Activated CD8-positive, alpha-beta T cell treated with anti-CD3 and anti-CD28 coated beads for 36 hours (primary cell): ENCODE data around the gene PLAAT5. TPM values are rescaled to one million over a fixed set of nuclear protein-coding genes. Genes with fewer than 3 reads are reported as not detected.
A peak's percentile ranks its signal among the peaks of the same experiment; 100 is the strongest.
"Not testable (repeated sequence)": the region's sequence is repeated elsewhere in the genome, so short reads cannot be mapped to it uniquely, and the experiment has no call there.

Experiments
- ATAC-seq: fragments of 200-7000 bp; cut with Tn5 transposase; one replicate; pipeline ENCODE4 v1.10.0; 2021; ENCODE audit warnings: mild to moderate bottlenecking, moderate library complexity
- CTCF ChIA-PET: fragments of 350-600 bp; sonication (Branson Sonifier 250); formaldehyde crosslinking; loops from one replicate; lab custom pipeline; 2021; ENCODE audit warnings: antibody characterized with exemption; lab: Charles Lee
- POLR2A ChIA-PET: fragments of 350-600 bp; sonication (Branson Sonifier 250); formaldehyde crosslinking; loops from one replicate; lab custom pipeline; 2021; ENCODE audit warnings: antibody characterized with exemption; lab: Charles Lee
- DNase-seq: peaks from one replicate; pipeline ENCODE4 v3.0.0-alpha.2; 2020
- H3K27ac Mint-ChIP-seq: one replicate; pipeline ENCODE4 v1.8.0; 2021; ENCODE audit warnings: mild to moderate bottlenecking, mixed read lengths
- H3K27me3 Mint-ChIP-seq: one replicate; pipeline ENCODE4 v1.8.0; 2021; ENCODE audit warnings: mixed read lengths
- H3K36me3 Mint-ChIP-seq: one replicate; pipeline ENCODE4 v1.8.0; 2021; ENCODE audit warnings: low read depth, mixed read lengths
- H3K4me1 Mint-ChIP-seq: one replicate; pipeline ENCODE4 v1.8.0; 2021; ENCODE audit warnings: low read depth, mixed read lengths
- H3K4me3 Mint-ChIP-seq: one replicate; pipeline ENCODE4 v1.8.0; 2021; ENCODE audit warnings: mild to moderate bottlenecking, moderate library complexity, mixed read lengths
- H3K9me3 Mint-ChIP-seq: one replicate; pipeline ENCODE4 v1.8.0; 2021; ENCODE audit warnings: mixed read lengths
- intact Hi-C: fragments of 100-400 bp; cut with micrococcal nuclease; formaldehyde crosslinking; loops from one replicate; pipeline ENCODE4 v1.10.0; 2022
- total RNA-seq, 2 experiments: library from RNA; stranded (reverse); gene quantifications; one replicate each; pipeline ENCODE4 v1.2.3, GENCODE V29; 2021
- TF ChIP-seq, protein P1 (sequence below): fragments of 200-600 bp; IDR thresholded peaks from one replicate; pipeline ENCODE4 v1.8.0; 2022; ENCODE audit warnings: antibody characterized with exemption, mild to moderate bottlenecking

The PLAAT5 gene
- total RNA-seq, 2 experiments from 2014 or later = 0.16 to 0.29 TPM

DNA sequence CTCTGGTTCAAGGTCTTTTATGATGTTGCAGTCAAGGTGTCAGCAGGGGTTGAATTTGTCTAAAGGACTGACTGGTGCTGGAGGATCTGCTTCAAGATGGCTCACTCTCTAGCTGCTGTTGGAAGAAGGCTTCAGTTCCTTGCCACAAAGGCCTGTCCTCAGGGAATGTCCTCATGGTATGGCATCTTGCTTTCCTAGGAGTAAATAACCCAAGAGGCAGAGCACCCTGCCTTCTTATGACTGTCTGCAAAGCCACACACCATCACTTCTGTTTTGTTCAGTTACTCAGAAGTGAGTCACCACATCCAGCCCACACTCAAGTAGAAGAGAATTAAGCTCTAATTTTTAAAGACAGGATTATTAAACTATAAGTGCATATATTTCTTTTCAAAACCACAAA lies 45.2 kb downstream of the PLAAT5 start:
- ATAC-seq = no peak
- ChIA-PET CTCF (no interaction called here), POLR2A (no interaction called here)
- H3K9me3 Mint-ChIP-seq = peaks cover 4% of the 10 kb centered on the region
- TF ChIP-seq, protein P1, sequence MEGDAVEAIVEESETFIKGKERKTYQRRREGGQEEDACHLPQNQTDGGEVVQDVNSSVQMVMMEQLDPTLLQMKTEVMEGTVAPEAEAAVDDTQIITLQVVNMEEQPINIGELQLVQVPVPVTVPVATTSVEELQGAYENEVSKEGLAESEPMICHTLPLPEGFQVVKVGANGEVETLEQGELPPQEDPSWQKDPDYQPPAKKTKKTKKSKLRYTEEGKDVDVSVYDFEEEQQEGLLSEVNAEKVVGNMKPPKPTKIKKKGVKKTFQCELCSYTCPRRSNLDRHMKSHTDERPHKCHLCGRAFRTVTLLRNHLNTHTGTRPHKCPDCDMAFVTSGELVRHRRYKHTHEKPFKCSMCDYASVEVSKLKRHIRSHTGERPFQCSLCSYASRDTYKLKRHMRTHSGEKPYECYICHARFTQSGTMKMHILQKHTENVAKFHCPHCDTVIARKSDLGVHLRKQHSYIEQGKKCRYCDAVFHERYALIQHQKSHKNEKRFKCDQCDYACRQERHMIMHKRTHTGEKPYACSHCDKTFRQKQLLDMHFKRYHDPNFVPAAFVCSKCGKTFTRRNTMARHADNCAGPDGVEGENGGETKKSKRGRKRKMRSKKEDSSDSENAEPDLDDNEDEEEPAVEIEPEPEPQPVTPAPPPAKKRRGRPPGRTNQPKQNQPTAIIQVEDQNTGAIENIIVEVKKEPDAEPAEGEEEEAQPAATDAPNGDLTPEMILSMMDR = no peak
- H3K36me3 Mint-ChIP-seq = no peaks in the 10 kb centered on the region
- H3K4me3 Mint-ChIP-seq = no peak overlapping the region
- H3K27ac Mint-ChIP-seq = no peak overlapping the region
- intact Hi-C loops = no loop called here
- peaks cover 1% of the 10 kb centered on the region for H3K27me3 Mint-ChIP-seq
- H3K4me1 Mint-ChIP-seq = peaks cover 15% of the 10 kb centered on the region
- DNase-seq = peak; percentile 9

GRCh38 chr11:63445118-63445517 lies 45.8 kb downstream of the PLAAT5 start:
- H3K4me1 Mint-ChIP-seq = peaks cover 15% of the 10 kb centered on the region
- ATAC-seq (no peak), DNase-seq (no peak)
- POLR2A ChIA-PET = no interaction called here
- TF ChIP-seq, protein P1 = no peak
- no peaks in the 10 kb centered on the region for H3K36me3 Mint-ChIP-seq
- H3K4me3 Mint-ChIP-seq = no peak overlapping the region
- peaks cover 1% of the 10 kb centered on the region for H3K27me3 Mint-ChIP-seq
- H3K27ac Mint-ChIP-seq = no peak overlapping the region
- CTCF ChIA-PET = no interaction called here
- intact Hi-C loops = no loop called here
- H3K9me3 Mint-ChIP-seq = peaks cover 4% of the 10 kb centered on the region

- ChIA-PET CTCF (interaction anchor here (0.9 to 1.3 kb wide), 2 partner anchors 30 to 35 kb away, joined by 3 to 4 read pairs; no protein-coding TSS in a partner anchor), POLR2A (no interaction called here)
- Mint-ChIP-seq H3K4me3 (no peak overlapping the region), H3K9me3 (peaks cover 4% of the 10 kb centered on the region), H3K4me1 (peaks cover 15% of the 10 kb centered on the region), H3K27ac (no peak overlapping the region), H3K36me3 (no peaks in the 10 kb centered on the region), H3K27me3 (peaks cover 1% of the 10 kb centered on the region)
- intact Hi-C loops = no loop called here
- no peak for DNase-seq
- TF ChIP-seq, protein P1 = no peak
- no peak for ATAC-seq
Measured at GRCh38 chr11:63444160-63444559, 46.8 kb downstream of the PLAAT5 start.

- H3K27ac Mint-ChIP-seq = no peak overlapping the region
- peaks cover 15% of the 10 kb centered on the region for H3K4me1 Mint-ChIP-seq
- intact Hi-C loops = no loop called here
- H3K27me3 Mint-ChIP-seq = peaks cover 1% of the 10 kb centered on the region
- TF ChIP-seq, protein P1 = no peak
- no peaks in the 10 kb centered on the region for H3K36me3 Mint-ChIP-seq
- ChIA-PET CTCF (interaction anchor here (0.9 to 1.3 kb wide), 2 partner anchors 30 to 35 kb away, joined by 3 to 4 read pairs; no protein-coding TSS in a partner anchor), POLR2A (no interaction called here)
- peak; percentile 5 for DNase-seq
- peaks cover 4% of the 10 kb centered on the region for H3K9me3 Mint-ChIP-seq
- peak; percentile 74 for ATAC-seq
- no peak overlapping the region for H3K4me3 Mint-ChIP-seq
Measured at GRCh38 chr11:63443714-63444113, 47.3 kb downstream of the PLAAT5 start.

DNA sequence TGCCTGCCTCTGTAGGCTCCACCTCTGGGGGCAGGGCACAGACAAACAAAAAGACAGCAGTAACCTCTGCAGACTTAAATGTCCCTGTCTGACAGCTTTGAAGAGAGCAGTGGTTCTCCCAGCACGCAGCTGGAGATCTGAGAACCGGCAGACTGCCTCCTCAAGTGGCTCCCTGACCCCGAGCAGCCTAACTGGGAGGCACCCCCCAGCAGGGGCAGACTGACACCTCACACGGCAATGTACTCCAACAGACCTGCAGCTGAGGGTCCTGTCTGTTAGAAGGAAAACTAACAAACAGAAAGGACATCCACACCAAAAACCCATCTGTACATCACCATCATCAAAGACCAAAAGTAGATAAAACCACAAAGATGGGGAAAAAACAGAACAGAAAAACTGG lies 55.1 kb downstream of the PLAAT5 start:
- H3K27ac Mint-ChIP-seq, POLR2A ChIA-PET, intact Hi-C loops, ATAC-seq, H3K36me3 Mint-ChIP-seq, CTCF ChIA-PET, H3K4me1 Mint-ChIP-seq, H3K9me3 Mint-ChIP-seq, H3K4me3 Mint-ChIP-seq, DNase-seq: not testable (repeated sequence)
- H3K27me3 Mint-ChIP-seq = peaks cover 28% of the 10 kb centered on the region

DNA sequence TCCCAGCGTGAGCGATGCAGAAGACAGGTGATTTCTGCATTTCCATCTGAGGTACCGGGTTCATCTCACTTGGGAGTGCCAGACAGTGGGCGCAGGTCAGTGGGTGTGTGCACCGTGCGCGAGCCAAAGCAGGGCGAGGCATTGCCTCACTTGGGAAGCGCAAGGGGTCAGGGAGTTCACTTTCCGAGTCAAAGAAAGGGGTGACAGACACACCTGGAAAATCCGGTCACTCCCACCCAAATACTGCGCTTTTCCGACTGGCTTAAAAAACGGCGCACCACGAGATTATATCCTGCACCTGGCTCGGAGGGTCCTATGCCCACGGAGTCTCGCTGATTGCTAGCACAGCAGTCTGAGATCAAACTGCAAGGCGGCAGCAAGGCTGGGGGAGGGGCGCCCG lies 55.6 kb downstream of the PLAAT5 start:
- H3K27ac Mint-ChIP-seq, H3K36me3 Mint-ChIP-seq, intact Hi-C loops, ATAC-seq, DNase-seq, H3K9me3 Mint-ChIP-seq, CTCF ChIA-PET, H3K4me1 Mint-ChIP-seq, POLR2A ChIA-PET, H3K4me3 Mint-ChIP-seq: not testable (repeated sequence)
- peaks cover 28% of the 10 kb centered on the region for H3K27me3 Mint-ChIP-seq

DNA sequence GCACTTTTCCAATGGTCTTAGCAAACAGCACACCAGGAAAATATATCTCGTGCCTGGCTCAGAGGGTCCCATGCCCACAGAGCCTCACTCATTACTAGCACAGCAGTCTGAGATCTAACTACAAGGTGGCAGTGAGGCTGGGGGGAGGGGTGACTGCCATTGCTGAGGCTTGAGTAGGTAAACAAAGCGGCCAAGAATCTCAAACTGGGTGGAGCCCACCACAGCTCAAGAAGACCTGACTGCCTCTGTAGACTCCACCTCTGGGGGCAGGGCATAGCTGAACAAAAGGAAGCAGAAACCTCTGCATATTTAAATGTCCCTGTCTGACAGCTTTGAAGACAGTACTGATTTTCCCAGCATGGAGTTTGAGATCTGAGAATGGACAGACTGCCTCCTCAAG lies 60.2 kb downstream of the PLAAT5 start:
- intact Hi-C loops, H3K4me3 Mint-ChIP-seq, CTCF ChIA-PET, H3K4me1 Mint-ChIP-seq, POLR2A ChIA-PET, H3K27ac Mint-ChIP-seq, H3K9me3 Mint-ChIP-seq, ATAC-seq, H3K36me3 Mint-ChIP-seq, DNase-seq: not testable (repeated sequence)
- H3K27me3 Mint-ChIP-seq = peaks cover 36% of the 10 kb centered on the region
